Cerebellar cortex (tissue), 1 donor: ENCODE data around the gene RAD54L.

Source experiments
- DNase-seq: peaks from one replicate; pipeline ENCODE4 v3.0.0-alpha.2; 2015; ENCODE audit warnings: low spot score

RAD54L gene

DNA sequence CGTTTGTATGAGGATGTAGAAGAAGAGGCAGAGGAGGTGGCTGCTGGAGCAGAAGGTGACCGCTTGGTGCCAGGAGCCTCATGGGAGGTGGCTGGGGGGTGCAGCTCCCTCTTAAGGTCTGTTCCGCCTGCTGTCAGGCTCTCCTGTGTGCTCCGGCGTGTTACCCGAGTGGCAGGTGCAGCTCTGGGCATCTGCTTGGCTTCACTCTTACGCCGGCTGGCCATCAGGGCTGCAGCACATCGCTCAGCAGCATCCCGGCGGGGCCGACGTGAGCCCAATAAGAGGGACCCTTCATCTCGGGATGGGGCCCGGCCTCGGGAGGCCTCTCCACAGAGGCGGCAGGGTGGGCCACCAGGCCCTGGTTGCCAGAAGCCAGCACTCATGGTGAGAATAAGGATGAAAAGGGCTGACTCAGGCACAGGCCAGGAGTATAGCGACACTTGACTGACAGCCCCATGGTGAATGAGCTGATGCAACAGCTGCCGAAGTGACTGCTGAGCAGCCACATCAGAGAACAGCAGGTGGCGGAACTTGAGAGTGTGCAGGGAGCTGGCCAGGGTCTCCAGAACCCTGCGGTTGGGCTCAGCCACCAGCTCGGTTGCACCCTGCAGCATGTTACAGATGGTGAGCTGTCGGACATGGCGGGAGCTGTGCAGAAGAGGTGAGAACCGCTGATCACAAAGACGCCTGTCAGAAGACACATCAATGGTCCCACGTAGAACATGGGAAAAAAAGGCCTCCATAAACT, 38.3 kb downstream of the RAD54L start:
- DNase-seq = no peak

DNA sequence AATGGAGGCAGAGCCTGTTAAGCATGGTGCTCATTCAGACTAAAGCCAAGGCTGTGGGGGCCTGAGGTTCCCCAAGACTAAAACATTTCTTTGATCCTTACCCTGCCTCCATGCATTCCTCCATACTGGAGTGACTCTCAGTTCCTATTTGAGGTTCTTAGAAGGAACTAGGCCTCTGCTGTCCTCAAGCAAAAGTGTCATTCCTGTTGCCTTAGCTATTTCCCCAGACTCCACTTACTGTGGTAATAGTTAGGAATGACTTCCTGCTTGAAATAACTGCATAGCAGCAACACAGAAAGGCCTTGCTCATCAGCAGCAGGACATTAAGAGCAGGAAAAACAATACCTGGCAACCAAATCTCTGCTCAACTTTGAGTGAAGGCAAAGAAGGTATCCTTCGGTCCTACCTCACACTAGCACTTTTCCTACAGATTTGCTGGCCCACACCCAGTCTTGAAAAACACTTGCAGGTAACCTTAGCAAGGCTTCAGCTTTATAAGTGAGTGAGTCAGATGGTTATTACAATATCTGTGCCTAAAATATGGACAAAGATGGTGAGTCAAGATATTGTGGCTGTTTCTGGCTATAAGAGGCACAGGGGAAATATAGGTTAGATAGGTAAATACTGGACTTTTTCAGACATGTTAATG, 41.0 kb downstream of the RAD54L start:
- DNase-seq = no peak

DNA sequence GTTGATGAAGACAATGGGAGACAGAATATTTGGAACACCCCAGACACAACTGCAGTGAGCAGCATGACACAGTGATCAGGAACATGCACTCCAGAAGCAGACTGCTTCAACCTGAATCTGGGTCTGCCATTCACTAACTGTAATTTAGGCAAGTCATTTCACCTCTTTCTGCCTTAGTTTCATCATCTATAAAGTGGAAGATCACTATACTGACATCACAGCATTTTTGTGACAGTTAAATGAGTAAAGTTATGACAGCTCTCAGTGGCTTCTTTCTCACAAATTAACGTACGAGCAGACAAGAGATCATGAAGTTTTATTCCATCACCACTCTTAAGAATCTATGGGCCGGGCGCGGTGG, 41.6 kb downstream of the RAD54L start:
- DNase-seq = no peak

GRCh38 chr1:46289976-46290375, 42.4 kb downstream of the RAD54L start:
- peak; percentile 29 for DNase-seq

DNA sequence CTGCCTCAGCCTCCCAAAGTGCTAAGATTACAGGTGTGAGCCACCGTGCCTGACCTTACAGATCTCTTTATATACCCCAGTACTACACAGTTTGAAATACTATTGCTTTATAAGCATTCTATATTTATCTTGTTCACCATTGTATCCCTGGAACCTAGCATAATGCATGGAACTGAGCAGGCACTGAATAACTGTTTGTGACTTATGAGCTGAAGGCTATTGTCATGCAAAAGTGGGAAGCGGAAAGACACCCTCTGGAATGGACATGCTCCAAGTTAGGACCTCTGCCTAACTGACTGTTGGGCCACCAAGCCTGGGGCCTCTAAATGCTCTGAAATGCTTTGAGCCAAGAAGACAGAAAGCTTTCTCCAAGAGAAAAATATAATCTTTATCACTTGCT, 47.7 kb downstream of the RAD54L start:
- DNase-seq = no peak

DNA sequence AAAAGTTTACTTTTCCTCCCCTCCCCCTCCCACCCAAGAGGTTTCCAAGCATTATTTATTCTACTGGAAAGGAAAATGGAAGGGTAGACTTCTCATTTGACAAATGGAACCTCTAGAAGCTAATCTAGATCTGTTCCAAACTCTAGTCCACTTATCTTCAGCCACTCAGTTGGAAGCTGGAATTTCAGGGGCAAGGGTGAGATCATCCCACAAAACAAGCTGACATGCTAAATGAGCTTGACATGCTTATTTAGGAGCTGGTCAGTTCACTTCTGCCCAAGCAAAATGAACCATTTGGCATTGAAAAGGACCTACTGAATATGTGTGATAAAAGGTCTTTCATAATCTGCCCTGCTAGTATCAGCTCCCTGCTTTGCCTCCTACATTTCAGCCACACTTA, 50.8 kb downstream of the RAD54L start:
- no peak for DNase-seq

- DNase-seq = no peak
These were observed 53.3 kb downstream of the RAD54L start for GRCh38 chr1:46300673-46301405.

DNA sequence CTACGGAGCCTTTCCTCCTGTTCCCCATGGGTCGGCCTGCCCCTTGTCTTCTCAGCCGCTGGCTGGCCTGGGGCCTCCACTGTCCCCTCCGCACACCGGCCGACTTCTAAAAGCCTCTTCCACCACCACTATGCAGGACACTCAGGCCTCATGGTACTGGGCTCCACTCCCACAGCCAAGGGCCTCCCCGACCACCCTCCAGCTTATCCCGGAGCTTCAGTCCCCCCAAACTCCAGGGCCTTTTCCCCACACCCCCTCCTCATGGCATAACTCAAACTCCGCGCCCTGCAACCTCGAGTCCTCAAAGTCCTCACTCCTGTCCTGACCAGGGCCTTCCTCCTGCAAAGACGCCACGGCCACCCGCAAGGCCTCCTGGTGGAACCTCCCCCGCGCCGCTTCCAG, 53.8 kb downstream of the RAD54L start:
- no peak for DNase-seq

GRCh38 chr1:46301808-46302640, 54.5 kb downstream of the RAD54L start:
- no peak for DNase-seq

DNA sequence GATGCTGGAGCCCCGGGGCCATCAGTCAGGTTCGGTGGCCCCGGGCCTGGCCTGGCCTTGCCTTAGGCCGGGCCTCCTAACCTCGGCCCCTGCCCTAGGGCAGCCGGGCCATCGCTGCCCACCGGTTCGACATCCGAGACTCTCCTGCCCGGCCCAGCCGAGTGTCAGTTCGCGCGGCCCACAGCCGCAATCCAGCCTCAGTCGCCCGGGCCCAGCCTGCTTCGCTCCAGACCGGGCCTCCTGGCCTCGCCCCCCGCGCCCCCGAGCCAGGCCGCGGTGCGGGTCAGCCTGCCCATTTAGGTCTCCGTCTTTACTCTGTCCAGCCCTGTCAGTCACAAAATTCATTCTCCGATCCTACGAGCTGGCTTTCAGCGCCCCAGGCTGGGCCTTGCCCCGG, 55.1 kb downstream of the RAD54L start:
- no peak for DNase-seq

- peak; percentile 99 for DNase-seq
These were observed 55.7 kb downstream of the RAD54L start, which contains the start of the genes LRRC41 and UQCRH for GRCh38 chr1:46303038-46303871. Gene LRRC41, minus strand, starts transcription at chr1:46303616. Its CDS starts 294 bp downstream, at chr1:46303322. Gene UQCRH, plus strand, starts transcription at chr1:46303698. Its CDS starts 69 bp downstream, at chr1:46303767.

- no peak for DNase-seq
These were observed 56.3 kb downstream of the RAD54L start for GRCh38 chr1:46303872-46304326.

GRCh38 chr1:46306159-46306530, 58.6 kb downstream of the RAD54L start:
- no peak for DNase-seq

DNA sequence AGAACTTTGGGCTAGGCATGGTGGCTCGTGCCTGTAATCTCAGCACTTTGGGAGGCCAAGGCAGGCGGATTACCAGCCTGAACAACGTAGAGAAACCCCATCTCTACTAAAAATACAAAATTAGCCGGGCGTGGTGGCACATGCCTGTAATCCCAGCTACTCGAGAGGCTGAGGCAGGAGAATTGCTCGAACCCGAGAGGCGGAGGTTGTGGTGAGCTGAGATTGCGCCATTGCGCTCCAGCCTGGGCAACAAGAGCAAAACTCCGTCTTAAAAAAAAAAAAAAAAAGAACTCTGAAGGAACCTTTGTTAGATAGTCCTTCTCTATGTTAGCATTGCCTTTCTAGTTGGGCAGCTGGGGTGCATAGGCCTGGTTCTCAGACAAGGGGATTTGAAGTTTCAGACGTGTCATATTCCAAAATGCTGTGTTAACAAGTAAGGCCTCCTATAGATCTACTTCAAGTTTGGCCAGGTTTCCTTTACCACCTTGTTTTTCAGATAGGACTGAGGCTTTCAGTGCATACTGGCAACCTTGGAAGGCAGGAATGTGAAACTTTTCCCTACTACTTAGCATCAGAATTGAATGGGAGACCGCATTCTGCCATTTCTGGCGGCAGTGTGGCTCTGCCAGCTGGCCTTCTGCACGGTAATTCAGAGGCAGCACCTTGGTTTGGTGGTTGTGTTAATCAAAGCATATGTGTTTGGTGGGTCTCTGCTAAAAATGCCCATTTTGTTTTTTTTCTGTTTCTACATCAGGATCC, 62.0 kb downstream of the RAD54L start:
- DNase-seq = no peak

- DNase-seq = no peak
These were observed 62.8 kb downstream of the RAD54L start for GRCh38 chr1:46310321-46310720.

DNA sequence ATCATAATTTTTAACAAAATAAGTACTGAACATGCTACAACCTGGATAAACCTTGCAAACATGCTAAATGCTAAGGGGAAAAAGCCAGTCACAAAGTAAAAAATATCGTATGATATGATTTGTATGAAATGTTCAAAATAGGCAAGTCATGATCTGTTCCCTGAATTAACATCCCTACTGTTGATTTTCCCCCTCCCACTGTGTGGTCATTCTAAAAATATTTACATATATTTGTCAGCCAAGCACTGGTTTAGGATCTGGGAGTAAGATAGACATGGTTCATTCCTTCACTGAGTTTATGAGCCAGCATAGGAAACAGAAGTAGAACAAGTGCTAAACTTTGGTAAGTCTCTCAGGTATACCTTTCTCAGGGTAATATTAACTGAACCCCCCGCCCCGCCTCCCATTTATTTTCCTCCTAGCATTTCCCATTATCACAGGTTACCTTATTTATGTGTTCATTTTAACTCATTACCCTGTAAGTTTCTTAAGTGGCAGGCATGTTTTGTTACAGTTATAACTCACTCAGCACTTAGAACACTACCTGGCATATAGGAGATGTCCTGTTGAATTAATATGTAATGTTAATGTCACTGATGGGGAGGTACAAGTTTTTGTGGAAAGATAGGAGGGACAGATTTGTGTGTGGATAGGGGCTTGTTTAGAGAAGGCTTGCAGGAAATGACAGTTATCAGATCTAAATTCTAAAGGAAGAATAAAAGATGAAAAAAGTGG, 68.3 kb downstream of the RAD54L start:
- DNase-seq = no peak

GRCh38 chr1:46317323-46317722, 69.8 kb downstream of the RAD54L start:
- no peak for DNase-seq

GRCh38 chr1:46319301-46319700, 71.7 kb downstream of the RAD54L start:
- DNase-seq = peak; percentile 34
